CD4-positive, alpha-beta T cell treated with Interleukin-2 at 100 ng/mL for 4 hours (primary cell): ENCODE measurements around the gene GHRHR.

Experiments used
- DNase-seq: peaks from one replicate; pipeline ENCODE4 v3.0.0-alpha.2; 2020; ENCODE audit warnings: low spot score

Gene GHRHR

DNA sequence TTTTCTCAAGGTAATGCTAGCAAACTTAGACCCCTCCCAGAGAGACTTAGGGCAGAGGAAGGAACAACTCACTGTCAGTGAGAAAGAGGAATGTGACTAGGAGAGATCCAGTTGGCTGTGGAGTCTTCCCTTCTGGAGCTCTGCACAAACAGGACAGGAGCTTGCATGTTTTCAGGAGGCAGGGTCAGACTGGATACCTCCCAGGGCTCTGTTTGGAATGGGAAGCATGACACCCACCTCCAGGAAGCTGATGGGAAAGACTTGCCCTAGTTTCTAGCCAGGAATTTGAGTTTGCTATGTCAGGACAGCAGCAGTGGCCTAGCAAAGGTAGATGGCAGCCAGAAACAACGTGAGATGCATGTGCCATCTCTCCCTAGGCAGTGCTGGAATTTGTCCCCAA lies 40.6 kb downstream of the GHRHR start:
- no peak for DNase-seq

DNA sequence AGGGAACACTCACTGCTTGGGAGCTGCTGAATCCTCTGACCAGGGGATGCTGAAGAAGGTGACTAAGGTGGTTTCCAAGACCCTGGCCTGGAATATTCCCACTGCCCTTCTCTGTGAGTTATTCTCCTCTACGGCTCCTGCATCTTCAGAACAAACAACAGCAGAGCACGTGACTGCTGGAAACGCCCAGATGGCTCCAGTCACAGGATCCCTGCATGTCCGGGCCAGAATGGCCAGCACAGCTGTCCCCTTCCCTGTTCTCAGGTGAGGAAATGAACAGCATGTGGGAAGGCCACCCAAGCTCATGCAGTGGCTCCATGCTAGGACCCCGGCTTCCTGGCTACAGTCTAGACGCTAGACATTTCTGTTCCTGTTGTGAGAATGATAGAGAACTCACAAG lies 43.1 kb downstream of the GHRHR start:
- no peak for DNase-seq

- no peak for DNase-seq
Measured at GRCh38 chr7:31007634-31008033, 43.9 kb downstream of the GHRHR start.

- no peak for DNase-seq
Measured at GRCh38 chr7:31014826-31015225, 51.1 kb downstream of the GHRHR start.

- no peak for DNase-seq
Measured at GRCh38 chr7:31017032-31017675, 53.4 kb downstream of the GHRHR start.

GRCh38 chr7:31017721-31018120 lies 54.0 kb downstream of the GHRHR start:
- DNase-seq: no peak

DNA sequence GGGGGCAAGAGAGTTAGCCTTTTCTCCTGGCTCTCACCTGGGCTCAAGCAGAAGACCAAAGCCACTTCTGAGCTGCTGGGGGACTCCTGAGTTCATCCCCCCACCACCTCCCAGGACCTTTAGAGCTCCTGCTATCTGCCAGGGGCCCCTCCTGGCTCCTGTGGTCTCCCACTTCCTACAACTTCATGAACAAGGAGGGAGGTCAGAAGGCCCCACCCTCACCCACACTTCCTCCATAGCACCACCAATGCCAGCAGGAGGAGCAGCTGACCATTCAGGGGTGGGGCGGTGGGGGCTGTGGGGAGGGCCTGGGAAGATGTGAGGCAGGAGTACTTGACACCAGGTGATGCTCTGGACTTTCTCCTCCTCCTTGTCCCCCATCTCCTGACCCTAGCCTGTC lies 55.8 kb downstream of the GHRHR start:
- no peak for DNase-seq

DNA sequence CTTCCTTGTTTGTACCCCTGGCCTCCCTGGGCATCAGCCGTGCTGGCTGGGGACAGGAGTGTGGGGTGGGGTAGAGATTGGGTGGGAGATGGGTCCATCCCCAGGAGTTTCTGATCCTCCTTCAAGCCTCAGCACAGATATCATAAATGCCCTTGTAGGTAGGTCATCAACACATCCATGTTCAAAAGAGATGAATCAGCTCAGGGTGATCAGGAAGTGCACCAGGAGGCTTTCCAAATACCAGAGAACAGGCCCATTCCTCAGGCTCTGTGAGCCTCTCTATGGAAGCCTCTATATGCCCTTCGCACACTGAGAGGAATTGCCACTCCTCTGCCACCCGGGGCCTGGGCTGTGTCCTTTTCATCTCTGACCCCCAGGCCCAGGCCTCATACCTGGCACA lies 56.4 kb downstream of the GHRHR start:
- DNase-seq: no peak

DNA sequence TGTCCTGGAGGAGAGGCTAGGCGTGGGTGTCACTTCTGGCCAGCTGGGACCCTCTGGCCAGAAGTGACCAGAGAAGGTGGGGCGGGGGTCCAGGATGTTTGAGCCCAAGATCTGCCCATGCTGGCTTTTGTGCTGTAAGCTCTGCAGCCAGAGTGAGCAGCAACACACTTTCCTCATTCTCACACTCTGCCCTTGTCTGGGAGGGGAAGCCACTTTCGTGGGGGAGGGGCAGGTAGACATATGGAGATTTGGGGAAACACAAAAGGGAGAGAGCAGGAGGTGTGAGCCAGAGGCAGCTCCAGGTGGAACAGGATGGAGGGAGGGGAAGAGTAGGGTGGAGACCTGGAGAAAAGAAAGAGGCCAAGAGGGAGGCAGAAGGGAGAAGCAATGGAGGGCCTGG lies 56.9 kb downstream of the GHRHR start:
- no peak for DNase-seq

GRCh38 chr7:31022117-31022516 lies 58.4 kb downstream of the GHRHR start:
- no peak for DNase-seq

- no peak for DNase-seq
Measured at GRCh38 chr7:31022726-31023125, 59.0 kb downstream of the GHRHR start.

DNA sequence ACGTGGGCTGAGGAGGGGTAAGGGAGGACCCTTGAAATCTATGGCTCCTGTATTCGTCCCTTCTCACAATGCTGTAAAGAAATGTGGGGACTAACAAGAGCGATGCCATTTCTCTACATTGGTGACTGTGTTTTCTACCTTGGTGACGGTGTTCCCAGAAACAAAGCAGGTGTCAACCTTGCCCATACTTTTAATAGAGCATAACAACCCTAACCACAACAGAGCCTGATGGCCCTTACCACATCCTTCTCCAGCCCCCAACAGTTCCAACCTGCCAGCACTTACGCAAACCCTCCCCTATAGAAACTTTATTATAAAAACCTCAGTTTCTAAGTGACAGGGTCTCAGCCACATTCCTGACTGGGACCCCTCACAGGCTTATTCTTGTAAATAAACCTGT lies 60.1 kb downstream of the GHRHR start:
- DNase-seq: peak; percentile 12

DNA sequence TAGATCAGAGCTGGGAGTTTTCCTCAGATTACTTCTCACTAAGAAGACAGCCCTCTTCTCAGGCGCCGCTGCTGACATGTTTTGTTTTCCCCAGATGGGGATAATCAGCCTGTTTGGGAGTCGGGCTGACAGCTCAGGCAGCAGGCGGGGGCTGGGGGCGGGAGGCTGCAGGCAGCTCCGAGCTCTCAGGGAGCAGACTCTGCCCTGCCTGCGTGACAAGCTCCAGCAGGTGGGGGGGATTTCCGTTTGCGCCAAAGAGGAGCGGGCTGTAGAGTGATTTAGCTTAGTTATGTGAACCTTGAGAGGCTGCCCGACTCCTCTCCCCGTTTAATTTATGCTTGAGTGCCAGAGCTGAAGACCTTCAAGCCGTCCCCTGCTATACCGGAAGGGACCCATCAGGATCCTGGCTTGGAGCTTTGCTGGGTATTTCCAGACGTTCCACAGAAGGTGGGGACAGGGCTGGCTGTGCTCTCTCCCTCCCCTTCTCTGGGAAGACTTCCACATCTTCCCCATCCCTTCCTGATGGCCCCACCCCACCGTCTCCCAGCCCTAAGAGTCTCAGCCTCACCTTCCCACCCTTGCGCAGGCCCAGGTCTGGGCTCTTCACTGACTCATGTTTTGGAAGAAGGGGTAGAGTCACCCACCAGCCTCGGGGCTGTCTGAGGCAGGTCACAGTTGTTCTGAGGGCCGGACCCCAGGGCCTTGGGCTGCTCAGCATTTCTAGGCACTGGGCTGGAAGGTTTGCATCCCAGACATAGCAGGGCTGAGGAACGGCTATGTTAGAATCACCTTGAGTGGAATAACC lies 63.6 kb downstream of the GHRHR start:
- DNase-seq: no peak

GRCh38 chr7:31028006-31028405 lies 64.3 kb downstream of the GHRHR start:
- DNase-seq: no peak

GRCh38 chr7:31028417-31028992 lies 64.8 kb downstream of the GHRHR start:
- no peak for DNase-seq
